GM12892 (cell line): ENCODE data around the gene TMEM259.

Source experiments
- POLR2AphosphoS5 ChIP-seq: IDR thresholded peaks from 2 replicates; pipeline ENCODE4 v1.6.1; 2011; ENCODE audit warnings: low read depth, low read length, control low read depth
- TAF1 ChIP-seq: IDR thresholded peaks from 2 replicates; pipeline ENCODE4 v1.6.1; 2011; ENCODE audit warnings: low read depth, mild to moderate bottlenecking, control low read depth, low read length, borderline replicate concordance

GRCh38 chr19:1047696-1048147 lies 26.8 kb upstream of the TMEM259 start:
- TF ChIP-seq POLR2AphosphoS5: no peak
- no peak for TF ChIP-seq TAF1
